A549 (cell line): ENCODE results near the gene KRT35. TPM values are rescaled to one million over a fixed set of nuclear protein-coding genes. Genes with fewer than 3 reads are reported as not detected.

ENCODE experiments used
- ATAC-seq, 2 experiments: fragments of 200-7000 bp in 1 of 2; fragments of >200 bp in 1 of 2; cut with Nextera tagmentation in 1 of 2; cut with Tn5 transposase in 1 of 2; 3 replicates each; pipeline versions ENCODE4 v1.8.0 to v1.9.1; 2018 to 2020; ENCODE audit warnings: mild to moderate bottlenecking in 1 of 2, moderate library complexity in 1 of 2
- CTCF ChIA-PET: fragments of 300-600 bp; sonication (Branson Sonifier 250); formaldehyde crosslinking; extraction: SDS; loops from one replicate; lab custom pipeline; 2021; ENCODE audit warnings: antibody characterized with exemption, inconsistent platforms; lab: Yijun Ruan, JAX
- POLR2A ChIA-PET: fragments of 350-600 bp; formaldehyde crosslinking; extraction: SDS; loops from one replicate; lab custom pipeline; 2021; ENCODE audit warnings: antibody characterized with exemption, inconsistent platforms; lab: Yijun Ruan, JAX
- DNase-seq, 2 experiments: peaks; one replicate each; pipeline versions ENCODE4 v3.0.0 to v3.0.0-alpha.2; 2011 to 2016; ENCODE audit warnings: low read depth in 1 of 2, low spot score in 1 of 2
- FAIRE-seq: peaks from 2 replicates; lab custom pipeline; 2011; peaks lifted over from hg19 to GRCh38; lab: Jason Lieb, UNC
- H3K27ac ChIP-seq, 2 experiments: fragments of >200 bp; sonication (Bioruptor Twin); formaldehyde crosslinking; 3 replicates each; pipeline ENCODE4 v1.5.1; 2016 to 2017
- H3K4me1 ChIP-seq: fragments of >200 bp; sonication (Bioruptor Twin); formaldehyde crosslinking; 3 replicates; pipeline ENCODE4 v1.6.1; 2016
- H3K4me2 ChIP-seq: fragments of >200 bp; sonication (Bioruptor Twin); formaldehyde crosslinking; 3 replicates; pipeline ENCODE4 v1.6.1; 2016
- H3K4me3 ChIP-seq: fragments of >200 bp; sonication (Bioruptor Twin); formaldehyde crosslinking; 3 replicates; pipeline ENCODE4 v1.5.1; 2016
- H3K9me3 ChIP-seq: fragments of >200 bp; sonication (Bioruptor Twin); formaldehyde crosslinking; 3 replicates; pipeline ENCODE4 v1.6.1; 2016
- CEBPB ChIP-seq, 2 experiments: fragments of >200 bp in 1 of 2; sonication (Bioruptor Twin) in 1 of 2; formaldehyde crosslinking in 1 of 2; IDR thresholded peaks; 2 replicates each; pipeline ENCODE4 v1.6.1; 2012 to 2016
- EP300 ChIP-seq, 2 experiments: fragments of >200 bp; sonication (Bioruptor Twin); formaldehyde crosslinking; IDR thresholded peaks; 2 replicates in 1 of 2; 3 replicates in 1 of 2; pipeline ENCODE4 v1.6.1; 2016 to 2017
- FOSB ChIP-seq: fragments of 250-450 bp; sonication (Bioruptor Pico); IDR thresholded peaks from 2 replicates; pipeline ENCODE4 v1.5.0; 2020; ENCODE audit warnings: mild to moderate bottlenecking, moderate library complexity
- FOSL2 ChIP-seq, 2 experiments: fragments of 450-650 bp in 1 of 2; fragments of >200 bp in 1 of 2; sonication (Bioruptor Twin) in 1 of 2; formaldehyde crosslinking; IDR thresholded peaks; 2 replicates each; pipeline versions ENCODE4 v1.5.0 to v1.6.1; 2016 to 2020; ENCODE audit warnings: mild to moderate bottlenecking in 1 of 2, moderate library complexity in 1 of 2
- HDAC2 ChIP-seq: fragments of 200-600 bp; sonication (generic); IDR thresholded peaks from 2 replicates; pipeline ENCODE4 v1.6.1; 2016
- HEYL ChIP-seq: fragments of 250-450 bp; sonication (Bioruptor Pico); IDR thresholded peaks from 2 replicates; pipeline ENCODE4 v1.8.0; 2021; ENCODE audit warnings: mild to moderate bottlenecking, moderate library complexity
- HOXB13 ChIP-seq: fragments of 250-450 bp; sonication (Bioruptor Pico); IDR thresholded peaks from 2 replicates; pipeline ENCODE4 v1.5.0; 2020; ENCODE audit warnings: low read depth, mild to moderate bottlenecking, moderate library complexity
- KDM1A ChIP-seq: fragments of 200-600 bp; sonication (generic); IDR thresholded peaks from 2 replicates; pipeline ENCODE4 v1.6.1; 2016; ENCODE audit warnings: low read depth, mild to moderate bottlenecking
- MAFK ChIP-seq: fragments of 450-650 bp; IDR thresholded peaks from 2 replicates; pipeline ENCODE4 v1.6.1; 2014; ENCODE audit not compliant: partially characterized antibody
- MAX ChIP-seq: IDR thresholded peaks from 2 replicates; pipeline ENCODE4 v1.6.1; 2012
- PHF8 ChIP-seq: fragments of 200-600 bp; sonication (generic); IDR thresholded peaks from 2 replicates; pipeline ENCODE4 v1.6.1; 2016; ENCODE audit warnings: low read depth, mild to moderate bottlenecking, antibody characterized with exemption, moderate library complexity, borderline replicate concordance
- POLR2AphosphoS2 ChIP-seq: conservative IDR thresholded peaks from 2 replicates; pipeline ENCODE4 v1.6.1; 2012; ENCODE audit warnings: low read length, improper control_type of control experiment, inconsistent platforms
- RAD21 ChIP-seq, 2 experiments: fragments of >200 bp in 1 of 2; sonication (Bioruptor Twin) in 1 of 2; formaldehyde crosslinking in 1 of 2; IDR thresholded peaks in 1 of 2; conservative IDR thresholded peaks in 1 of 2; 2 replicates in 1 of 2; 3 replicates in 1 of 2; pipeline ENCODE4 v1.6.1; 2012 to 2018; ENCODE audit warnings: inconsistent platforms in 1 of 2
- RCOR1 ChIP-seq: fragments of 150-350 bp; IDR thresholded peaks from 2 replicates; pipeline ENCODE4 v1.6.1; 2014; ENCODE audit warnings: antibody characterized with exemption, low read length, low read depth
- REST ChIP-seq: fragments of 200-600 bp; sonication (generic); IDR thresholded peaks from 2 replicates; pipeline ENCODE4 v1.6.1; 2016; ENCODE audit warnings: antibody characterized with exemption, mild to moderate bottlenecking, moderate library complexity
- TP53 ChIP-seq: fragments of 250-450 bp; sonication (Bioruptor Pico); IDR thresholded peaks from 2 replicates; pipeline ENCODE4 v1.5.0; 2021; ENCODE audit warnings: mild to moderate bottlenecking, moderate library complexity
- WGBS: methylation state at CpG from one replicate; pipeline ENCODE4 v1.1.6; 2017; ENCODE audit errors: missing lambda C conversion rate; 5-methylcytosine and 5-hydroxymethylcytosine counted together
- polyA plus RNA-seq, 4 experiments: library from polyadenylated mRNA; depleted of rRNA in 3 of 4; stranded (reverse); fragments of >200 nt; fragmentation: RNase III in 1 of 4; extraction: RNeasy Plus Mini Kit Qiagen cat#74134 plus additional on column Dnase treatment in 1 of 4; gene quantifications; 2 replicates in 3 of 4; 3 replicates in 1 of 4; pipeline ENCODE4 v1.2.3, GENCODE V29; 2011 to 2017

Gene KRT35
- polyA plus RNA-seq, 2 of the 4 experiments (the other 2 are of a cell fraction): not detected

- TF ChIP-seq HEYL (CRISPR knock-in tag) (no peak), REST (no peak), PHF8 (no peak), EP300 (IDR thresholded peaks at IDR 0.05) (no peak), FOSB (CRISPR knock-in tag) (no peak), POLR2AphosphoS2 (no peak), HOXB13 (CRISPR knock-in tag) (no peak)
These were observed 41.6 kb upstream of the KRT35 start (continued) for GRCh38 chr17:41522301-41523224.

GRCh38 chr17:41521574-41522261, 40.8 kb upstream of the KRT35 start:
- 31% methylated on average over 6 of the region's 6 CpGs for WGBS
- ATAC-seq (peak; percentile 52 to 78; a peak in 5 of 6 replicates), DNase-seq (peak; percentile 76 to 83), FAIRE-seq (peak; percentile 63)
- 0 out of 2 replicates have a peak, but pooled peaks have one; percentile 14 for TF ChIP-seq MAX
- TF ChIP-seq MAFK: peak; percentile 1
- TF ChIP-seq KDM1A: 0 out of 2 replicates have a peak, but pooled peaks have one; percentile 56
- no peak; the same call in 1 of the 2 replicates for TF ChIP-seq HOXB13 (CRISPR knock-in tag)
- no peak for TF ChIP-seq FOSL2 (IDR thresholded peaks at IDR 0.05)
- TF ChIP-seq FOSL2 (CRISPR knock-in tag; IDR thresholded peaks at IDR 0.05): peak; percentile 79
- TF ChIP-seq CEBPB (IDR thresholded peaks at IDR 0.05): no peak
- TF ChIP-seq RAD21 (conservative IDR thresholded peaks at IDR 0.05 in 1 of 2, IDR thresholded peaks at IDR 0.05 in 1 of 2): no peak
- TF ChIP-seq TP53 (CRISPR knock-in tag): no peak
- 0 out of 2 replicates have a peak, but pooled peaks have one; percentile 23 for TF ChIP-seq HDAC2
- peak; percentile 69; the same call in 1 of the 2 replicates for TF ChIP-seq RCOR1
- Histone ChIP-seq H3K9me3 (no peaks in the 10 kb centered on the region), H3K27ac (peak overlapping the region; percentile 60 to 82), H3K4me2 (peak overlapping the region; percentile 61), H3K4me3 (no peak overlapping the region), H3K4me1 (peaks cover 29% of the 10 kb centered on the region)
- ChIA-PET POLR2A (interaction anchor here (0.7 to 1.6 kb wide), 3 partner anchors 27 to 771 kb away, joined by 3 to 4 read pairs (median 4); partner anchors contain the start of gene EIF1), CTCF (interaction anchor here (0.6 to 3.6 kb wide), 10 partner anchors 9 to 817 kb away, joined by 3 to 35 read pairs (median 4); no protein-coding TSS in a partner anchor)
